Measurements from ENCODE around the gene KCTD20. TPM values are rescaled to one million over a fixed set of nuclear protein-coding genes. Genes with fewer than 3 reads are reported as not detected.
A peak's percentile ranks its signal among the peaks of the same experiment; 100 is the strongest.

KCTD20 gene
- total and polyA plus RNA-seq, 2 of the 13 experiments (the other 11 are each of a cell fraction or from before 2014, with no cell fraction given) = 52.7 to 67.1 TPM

GRCh38 chr6:36441307-36441894, 1.4 kb upstream of the KCTD20 start (continued):
- TF ChIP-seq E2F2 (CRISPR knock-in tag; IDR thresholded peaks at IDR 0.05; ENCODE audit: borderline replicate concordance) = no peak
- TF ChIP-seq ZBTB21 (CRISPR knock-in tag; IDR thresholded peaks at IDR 0.05) = peak; percentile 99
- TF ChIP-seq ZNF513 (CRISPR knock-in tag; conservative IDR thresholded peaks at IDR 0.05) = no peak
- peak; percentile 57; the same call in 1 of the 2 replicates for TF ChIP-seq PPARG (CRISPR knock-in tag; conservative IDR thresholded peaks at IDR 0.05)
- peak; percentile 51; the same call in 1 of the 2 replicates for TF ChIP-seq GABPA (IDR thresholded peaks at IDR 0.05; ENCODE audit: low read depth, low read length)
- TF ChIP-seq GABPA (CRISPR knock-in tag; IDR thresholded peaks at IDR 0.05; ENCODE audit: low read depth) = peak; percentile 91
- TF ChIP-seq PHB2 (IDR thresholded peaks at IDR 0.05; ENCODE audit: partially characterized antibody) = no peak
- TF ChIP-seq GLI4 (CRISPR knock-in tag; IDR thresholded peaks at IDR 0.05; ENCODE audit: borderline replicate concordance) = no peak
- TF ChIP-seq HNRNPLL (IDR thresholded peaks at IDR 0.05; ENCODE audit: low read depth, low read length, poor library complexity, severe bottlenecking) = no peak
- no peak for TF ChIP-seq BRF2 (CRISPR knock-in tag; IDR thresholded peaks at IDR 0.05)
- TF ChIP-seq SRF (IDR thresholded peaks at IDR 0.05; ENCODE audit: low read depth, low read length) = no peak
- TF ChIP-seq ZNF567 (CRISPR knock-in tag; IDR thresholded peaks at IDR 0.05; ENCODE audit: borderline replicate concordance) = no peak
- no peak for TF ChIP-seq RAD21 (CRISPR knock-in tag; IDR thresholded peaks at IDR 0.05)
- no peak for TF ChIP-seq ZNF883 (CRISPR knock-in tag; IDR thresholded peaks at IDR 0.05; ENCODE audit: not compliant biosample characterization)
- peak; percentile 94 for TF ChIP-seq CREM (IDR thresholded peaks at IDR 0.05)
- 0 out of 2 replicates have a peak, but pooled peaks have one; percentile 36 for TF ChIP-seq CREM (CRISPR knock-in tag; IDR thresholded peaks at IDR 0.05)
- TF ChIP-seq ZNF704 (CRISPR knock-in tag; IDR thresholded peaks at IDR 0.05; ENCODE audit: borderline replicate concordance) = no peak
- TF ChIP-seq ATF5 (CRISPR knock-in tag; IDR thresholded peaks at IDR 0.05; ENCODE audit: low read depth) = no peak; the same call in 1 of the 2 replicates
- TF ChIP-seq ZNF33B (CRISPR knock-in tag; IDR thresholded peaks at IDR 0.05) = no peak
- TF ChIP-seq PRDM10 (CRISPR knock-in tag; IDR thresholded peaks at IDR 0.05; ENCODE audit: low read depth) = peak; percentile 81; the same call in 1 of the 2 replicates
- peak; percentile 67; the same call in 1 of the 2 replicates for TF ChIP-seq ZNF3 (CRISPR knock-in tag; IDR thresholded peaks at IDR 0.05)

Measured in HepG2 (cell line).